HUES64 (cell line): ENCODE results near the gene MMP11.

Source experiments
- H3K27ac ChIP-seq: 2 replicates; pipeline ENCODE4 v1.7.0; 2013; ENCODE audit warnings: low read depth, low read length, inconsistent platforms
- H3K27me3 ChIP-seq: 2 replicates; pipeline ENCODE4 v1.6.1; 2013; ENCODE audit warnings: mild to moderate bottlenecking, low read length; ENCODE audit not compliant: insufficient read depth
- H3K36me3 ChIP-seq: 2 replicates; pipeline ENCODE4 v1.6.1; 2013; ENCODE audit warnings: mild to moderate bottlenecking, low read length; ENCODE audit not compliant: insufficient read depth
- H3K4me1 ChIP-seq: 2 replicates; pipeline ENCODE4 v1.6.1; 2013; ENCODE audit warnings: mild to moderate bottlenecking, low read length, moderate library complexity; ENCODE audit not compliant: insufficient read depth
- H3K4me3 ChIP-seq: 2 replicates; pipeline ENCODE4 v1.5.1; 2013; ENCODE audit warnings: mild to moderate bottlenecking, low read length, moderate library complexity
- H3K9ac ChIP-seq: 2 replicates; pipeline ENCODE4 v1.6.1; 2013; ENCODE audit warnings: mild to moderate bottlenecking, low read depth, low read length
- H3K9me3 ChIP-seq: 2 replicates; pipeline ENCODE4 v1.6.1; 2013; ENCODE audit warnings: low read depth, low read length; ENCODE audit not compliant: insufficient read depth
- WGBS: fragments of 150-250, 120-280 bp; methylation state at CpG from one replicate; pipeline ENCODE4 v1.1.7; 2013; ENCODE audit warnings: missing lambda C conversion rate; 5-methylcytosine and 5-hydroxymethylcytosine counted together

MMP11 gene

GRCh38 chr22:23782252-23782651 is 9.6 kb downstream of the MMP11 start:
- Histone ChIP-seq H3K4me3 (no peak overlapping the region), H3K9ac (no peak overlapping the region), H3K27me3 (no peaks in the 10 kb centered on the region), H3K4me1 (peaks cover 6% of the 10 kb centered on the region; the same call in 1 of the 2 replicates), H3K9me3 (no peaks in the 10 kb centered on the region), H3K27ac (no peak overlapping the region), H3K36me3 (no peaks in the 10 kb centered on the region)
- 94% methylated on average over 16 of the region's 16 CpGs for WGBS

- Histone ChIP-seq H3K9ac (no peak overlapping the region), H3K27ac (no peak overlapping the region), H3K4me1 (peaks cover 7% of the 10 kb centered on the region; the same call in 1 of the 2 replicates), H3K27me3 (no peaks in the 10 kb centered on the region), H3K9me3 (no peaks in the 10 kb centered on the region), H3K36me3 (no peaks in the 10 kb centered on the region), H3K4me3 (no peak overlapping the region)
- 94% methylated on average over 1 of the region's 1 CpG for WGBS
These were observed 10.1 kb downstream of the MMP11 start for GRCh38 chr22:23782703-23783102.

- no peaks in the 10 kb centered on the region for H3K9me3 ChIP-seq
- no peak overlapping the region for H3K27ac ChIP-seq
- WGBS = 83% methylated on average over 15 of the region's 15 CpGs
- no peaks in the 10 kb centered on the region for H3K27me3 ChIP-seq
- H3K36me3 ChIP-seq = no peaks in the 10 kb centered on the region
- H3K4me3 ChIP-seq = no peak overlapping the region
- peaks cover 12% of the 10 kb centered on the region; the same call in 1 of the 2 replicates for H3K4me1 ChIP-seq
- H3K9ac ChIP-seq = no peak overlapping the region
These were observed 10.9 kb downstream of the MMP11 start for GRCh38 chr22:23783265-23784150.

- 0 out of 2 replicates have a peak, but pooled peaks cover 2% of the 10 kb centered on the region for H3K36me3 ChIP-seq
- 96% methylated on average over 8 of the region's 8 CpGs for WGBS
- H3K27me3 ChIP-seq = no peaks in the 10 kb centered on the region
- H3K4me1 ChIP-seq = peaks cover 19% of the 10 kb centered on the region
- no peaks in the 10 kb centered on the region for H3K9me3 ChIP-seq
- H3K4me3 ChIP-seq = no peak overlapping the region
- no peak overlapping the region for H3K27ac ChIP-seq
- no peak overlapping the region for H3K9ac ChIP-seq
These were observed 11.6 kb downstream of the MMP11 start for GRCh38 chr22:23784215-23784732.

- no peaks in the 10 kb centered on the region for H3K27me3 ChIP-seq
- 83% methylated on average over 8 of the region's 9 CpGs for WGBS
- H3K27ac ChIP-seq = peak overlapping the region; percentile 100
- no peaks in the 10 kb centered on the region for H3K9me3 ChIP-seq
- H3K9ac ChIP-seq = peak overlapping the region; percentile 99
- H3K4me1 ChIP-seq = peaks cover 22% of the 10 kb centered on the region
- H3K4me3 ChIP-seq = peak overlapping the region; percentile 96
- H3K36me3 ChIP-seq = peaks cover 5% of the 10 kb centered on the region
These were observed 13.6 kb downstream of the MMP11 start for GRCh38 chr22:23786261-23786710.

- Histone ChIP-seq H3K36me3 (peaks cover 11% of the 10 kb centered on the region), H3K4me3 (peak within 1 kb of the TSS; percentile 96), H3K27ac (peak within 1 kb of the TSS; percentile 100), H3K9me3 (no peaks in the 10 kb centered on the region), H3K4me1 (peaks cover 22% of the 10 kb centered on the region), H3K27me3 (no peaks in the 10 kb centered on the region), H3K9ac (peak within 1 kb of the TSS; percentile 99)
- WGBS = under 1% methylated on average over 97 of the region's 97 CpGs
These were observed 14.3 kb downstream of the MMP11 start, which contains the start of gene SMARCB1 for GRCh38 chr22:23786752-23787599. Gene SMARCB1 (plus strand): TSS chr22:23786966. CDS start chr22:23787170, 204 bp downstream.

- WGBS = 10% methylated on average over 5 of the region's 5 CpGs
- peak overlapping the region; percentile 96 for H3K4me3 ChIP-seq
These were observed 14.9 kb downstream of the MMP11 start for GRCh38 chr22:23787600-23787896.

GRCh38 chr22:23787910-23788309 is 15.3 kb downstream of the MMP11 start:
- H3K27ac ChIP-seq = no peak overlapping the region; the same call in 1 of the 2 replicates
- H3K36me3 ChIP-seq = peaks cover 21% of the 10 kb centered on the region

More at GRCh38 chr22:23787600-23787896, 14.9 kb downstream of the MMP11 start:
- Histone ChIP-seq H3K36me3 (peaks cover 17% of the 10 kb centered on the region), H3K27me3 (no peaks in the 10 kb centered on the region), H3K9ac (peak overlapping the region; percentile 99), H3K27ac (peak overlapping the region; percentile 1; the same call in 1 of the 2 replicates), H3K9me3 (no peaks in the 10 kb centered on the region), H3K4me1 (peaks cover 22% of the 10 kb centered on the region)

GRCh38 chr22:23789121-23789520 is 16.5 kb downstream of the MMP11 start:
- Histone ChIP-seq H3K36me3 (peaks cover 32% of the 10 kb centered on the region), H3K9me3 (no peaks in the 10 kb centered on the region), H3K9ac (no peak overlapping the region), H3K27ac (no peak overlapping the region), H3K4me3 (no peak overlapping the region), H3K27me3 (no peaks in the 10 kb centered on the region), H3K4me1 (peaks cover 22% of the 10 kb centered on the region)
- WGBS = 76% methylated on average over 4 of the region's 4 CpGs

More at GRCh38 chr22:23787910-23788309, 15.3 kb downstream of the MMP11 start:
- H3K9me3 ChIP-seq = no peaks in the 10 kb centered on the region
- H3K4me3 ChIP-seq = peak overlapping the region; percentile 96
- peak overlapping the region; percentile 99 for H3K9ac ChIP-seq
- H3K4me1 ChIP-seq = peaks cover 22% of the 10 kb centered on the region
- 72% methylated on average over 3 of the region's 3 CpGs for WGBS
- H3K27me3 ChIP-seq = no peaks in the 10 kb centered on the region

GRCh38 chr22:23789638-23790037 is 17.0 kb downstream of the MMP11 start:
- WGBS = 92% methylated on average over 4 of the region's 4 CpGs
- no peak overlapping the region for H3K9ac ChIP-seq
- no peaks in the 10 kb centered on the region for H3K9me3 ChIP-seq
- peaks cover 22% of the 10 kb centered on the region for H3K4me1 ChIP-seq
- peaks cover 38% of the 10 kb centered on the region for H3K36me3 ChIP-seq
- no peaks in the 10 kb centered on the region for H3K27me3 ChIP-seq
- H3K27ac ChIP-seq = no peak overlapping the region
- H3K4me3 ChIP-seq = no peak overlapping the region
